ENCODE data around the gene SAMD11.
"Not testable (repeated sequence)": the region's sequence is repeated elsewhere in the genome, so short reads cannot be mapped to it uniquely, and the experiment has no call there.

The SAMD11 gene

GRCh38 chr1:965526-966134, 41.9 kb downstream of the SAMD11 start:
- DNase-seq: no peak

- no peak for DNase-seq
Observed at GRCh38 chr1:966135-966703, 42.5 kb downstream of the SAMD11 start, which contains the start of gene PLEKHN1. Gene PLEKHN1 (plus strand): TSS chr1:966482. CDS start chr1:966532, 50 bp downstream.

- DNase-seq: no peak
Observed at GRCh38 chr1:966704-967300, 43.1 kb downstream of the SAMD11 start.

- no peak for DNase-seq
Observed at GRCh38 chr1:967466-968343, 44.0 kb downstream of the SAMD11 start.

- DNase-seq: no peak
Observed at GRCh38 chr1:969260-969855, 45.6 kb downstream of the SAMD11 start.

- no peak for DNase-seq
Observed at GRCh38 chr1:970242-970972, 46.7 kb downstream of the SAMD11 start.

GRCh38 chr1:970973-971730, 47.4 kb downstream of the SAMD11 start:
- DNase-seq: no peak

- no peak for DNase-seq
Observed at GRCh38 chr1:971751-972506, 48.2 kb downstream of the SAMD11 start.

GRCh38 chr1:972726-973458, 49.2 kb downstream of the SAMD11 start:
- no peak for DNase-seq

GRCh38 chr1:973459-974292, 50.0 kb downstream of the SAMD11 start:
- no peak for DNase-seq

GRCh38 chr1:974293-974640, 50.5 kb downstream of the SAMD11 start:
- DNase-seq: no peak

GRCh38 chr1:974687-975328, 51.1 kb downstream of the SAMD11 start:
- DNase-seq: no peak

- DNase-seq: no peak
Observed at GRCh38 chr1:975365-975764, 51.6 kb downstream of the SAMD11 start.

- DNase-seq: no peak
Observed at GRCh38 chr1:975896-976683, 52.4 kb downstream of the SAMD11 start.

GRCh38 chr1:976791-977190, 53.1 kb downstream of the SAMD11 start:
- not testable (repeated sequence) for DNase-seq

- no peak for DNase-seq
Observed at GRCh38 chr1:978069-978834, 54.5 kb downstream of the SAMD11 start.
